Body of pancreas (tissue), 4 donors: ENCODE results near the gene POLRMT.

Experiments used
- CTCF ChIP-seq, 7 experiments: fragments of 450-650 bp in 4 of 7; fragments of 200-600 bp in 3 of 7; sonication (generic) in 3 of 7; IDR thresholded peaks; one replicate each; pipeline ENCODE4 v1.5.1; 2016 to 2019; ENCODE audit warnings: antibody characterized with exemption in 7 of 7
- POLR2A ChIP-seq, 3 donors: fragments of 450-650 bp; IDR thresholded peaks; one replicate each; pipeline ENCODE4 v1.6.1; 2016; ENCODE audit warnings: antibody characterized with exemption in 3 of 3, mild to moderate bottlenecking in 2 of 3

GRCh38 chr19:677601-678436, 44.5 kb upstream of the POLRMT start:
- TF ChIP-seq CTCF (IDR thresholded peaks at IDR 0.05) (no peak), POLR2A (IDR thresholded peaks at IDR 0.05) (no peak)
